Esophagus squamous epithelium (tissue), 5 donors: ENCODE measurements around the gene PTPRCAP. TPM values are rescaled to one million over a fixed set of nuclear protein-coding genes. Genes with fewer than 3 reads are reported as not detected.

Source experiments
- DNase-seq: peaks from one replicate; lab custom pipeline; 2025; lab: John Stamatoyannopoulos, UW
- H3K27ac ChIP-seq, 4 donors: fragments of 200-600 bp; sonication (generic); one replicate each; pipeline ENCODE4 v1.5.1; 2016 to 2019; ENCODE audit warnings: mild to moderate bottlenecking in 1 of 4
- H3K27me3 ChIP-seq, 4 donors: fragments of 200-600 bp; sonication (generic); 1 replicate in 3 of 4; 2 replicates in 1 of 4; pipeline versions ENCODE4 v1.5.1 to v1.6.0; 2017 to 2021; ENCODE audit warnings: antibody characterized with exemption in 1 of 4
- H3K36me3 ChIP-seq, 3 donors: fragments of 200-600 bp; sonication (generic); one replicate each; pipeline ENCODE4 v1.5.1; 2016 to 2019
- H3K4me1 ChIP-seq, 3 donors: fragments of 200-600 bp; sonication (generic); one replicate each; pipeline ENCODE4 v1.5.1; 2017 to 2019
- H3K4me3 ChIP-seq, 4 donors: fragments of 200-600 bp; sonication (generic); 1 replicate in 3 of 4; 2 replicates in 1 of 4; pipeline ENCODE4 v1.5.1; 2016 to 2019; ENCODE audit warnings: mild to moderate bottlenecking in 2 of 4, moderate library complexity in 1 of 4
- H3K9me3 ChIP-seq, 3 donors: fragments of 200-600 bp; sonication (generic); one replicate each; pipeline ENCODE4 v1.5.1; 2016 to 2019
- POLR2A ChIP-seq, 4 donors: fragments of 450-650 bp; IDR thresholded peaks; one replicate each; pipeline ENCODE4 v1.6.1; 2017; ENCODE audit warnings: antibody characterized with exemption in 4 of 4, mild to moderate bottlenecking in 4 of 4, moderate library complexity in 3 of 4
- WGBS, 2 donors: methylation state at CpG; one replicate each; pipeline ENCODE4 v1.1.5; 2018; 5-methylcytosine and 5-hydroxymethylcytosine counted together
- intact Hi-C: fragments of 100-400 bp; cut with DNase I; formaldehyde crosslinking; loops from one replicate; pipeline ENCODE4 v1.15.0; 2022
- total RNA-seq, 4 donors: library from RNA; depleted of rRNA; stranded (reverse); fragments of >200 nt; gene quantifications; one replicate each; pipeline ENCODE4 v1.1.0, GENCODE V29; 2016
- TF ChIP-seq, protein P1 (sequence below), 6 experiments: fragments of 450-650 bp in 4 of 6; fragments of 200-600 bp in 2 of 6; sonication (generic) in 2 of 6; IDR thresholded peaks; one replicate each; pipeline ENCODE4 v1.5.1; 2016 to 2019; ENCODE audit warnings: antibody characterized with exemption in 6 of 6, mild to moderate bottlenecking in 4 of 6, moderate library complexity in 4 of 6
- donor health status: DM: yes; HTN: yes; CAD: no.

The PTPRCAP gene
- total RNA-seq, 4 donors from 2014 or later: 5.9 to 14.1 (median 6.8) TPM

DNA sequence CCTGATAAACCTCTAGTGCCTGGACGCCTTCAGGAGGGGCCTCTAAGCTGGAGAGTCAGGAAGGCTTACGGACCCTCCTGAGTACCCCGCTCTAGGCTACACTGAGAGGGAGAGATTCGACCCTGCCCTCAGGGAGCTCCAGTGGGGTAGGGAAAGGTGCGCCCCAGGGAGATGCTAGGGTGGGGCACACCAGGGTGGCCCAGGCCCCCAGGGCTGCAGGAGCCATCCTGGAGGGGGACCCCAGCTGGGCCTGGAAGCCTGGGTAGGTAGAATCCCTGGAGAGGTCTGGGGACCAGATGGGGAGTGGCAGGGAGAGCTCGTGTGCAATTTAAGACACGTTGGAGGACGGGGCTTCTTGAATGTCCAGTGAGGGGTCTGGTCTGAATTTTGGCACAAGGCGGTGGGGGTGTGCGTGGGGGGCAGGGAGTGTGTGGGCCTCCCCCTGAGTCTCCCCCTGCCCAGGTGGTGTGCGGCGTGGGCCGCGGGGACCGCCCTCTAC, 17.3 kb downstream of the PTPRCAP start:
- DNase-seq: no peak
- intact Hi-C loops: no loop called here
- H3K36me3 ChIP-seq: no peaks in the 10 kb centered on the region
- H3K9me3 ChIP-seq: no peaks in the 10 kb centered on the region
- H3K4me3 ChIP-seq: peak overlapping the region; percentile 50 to 89 (median 68)
- TF ChIP-seq, protein P1, sequence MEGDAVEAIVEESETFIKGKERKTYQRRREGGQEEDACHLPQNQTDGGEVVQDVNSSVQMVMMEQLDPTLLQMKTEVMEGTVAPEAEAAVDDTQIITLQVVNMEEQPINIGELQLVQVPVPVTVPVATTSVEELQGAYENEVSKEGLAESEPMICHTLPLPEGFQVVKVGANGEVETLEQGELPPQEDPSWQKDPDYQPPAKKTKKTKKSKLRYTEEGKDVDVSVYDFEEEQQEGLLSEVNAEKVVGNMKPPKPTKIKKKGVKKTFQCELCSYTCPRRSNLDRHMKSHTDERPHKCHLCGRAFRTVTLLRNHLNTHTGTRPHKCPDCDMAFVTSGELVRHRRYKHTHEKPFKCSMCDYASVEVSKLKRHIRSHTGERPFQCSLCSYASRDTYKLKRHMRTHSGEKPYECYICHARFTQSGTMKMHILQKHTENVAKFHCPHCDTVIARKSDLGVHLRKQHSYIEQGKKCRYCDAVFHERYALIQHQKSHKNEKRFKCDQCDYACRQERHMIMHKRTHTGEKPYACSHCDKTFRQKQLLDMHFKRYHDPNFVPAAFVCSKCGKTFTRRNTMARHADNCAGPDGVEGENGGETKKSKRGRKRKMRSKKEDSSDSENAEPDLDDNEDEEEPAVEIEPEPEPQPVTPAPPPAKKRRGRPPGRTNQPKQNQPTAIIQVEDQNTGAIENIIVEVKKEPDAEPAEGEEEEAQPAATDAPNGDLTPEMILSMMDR (IDR thresholded peaks at IDR 0.05): no peak
- no peak for TF ChIP-seq POLR2A (IDR thresholded peaks at IDR 0.05)
- peak overlapping the region; percentile 81 to 97 (median 90) for H3K27ac ChIP-seq
- H3K4me1 ChIP-seq: peaks cover 38 to 78% (median 55%) of the 10 kb centered on the region in 3 donors
- WGBS, 2 donors: 17% methylated on average over 2 to 3 of the region's 15 CpGs
- H3K27me3 ChIP-seq: peaks cover 0 to 1% (median 0%) of the 10 kb centered on the region in 4 donors

DNA sequence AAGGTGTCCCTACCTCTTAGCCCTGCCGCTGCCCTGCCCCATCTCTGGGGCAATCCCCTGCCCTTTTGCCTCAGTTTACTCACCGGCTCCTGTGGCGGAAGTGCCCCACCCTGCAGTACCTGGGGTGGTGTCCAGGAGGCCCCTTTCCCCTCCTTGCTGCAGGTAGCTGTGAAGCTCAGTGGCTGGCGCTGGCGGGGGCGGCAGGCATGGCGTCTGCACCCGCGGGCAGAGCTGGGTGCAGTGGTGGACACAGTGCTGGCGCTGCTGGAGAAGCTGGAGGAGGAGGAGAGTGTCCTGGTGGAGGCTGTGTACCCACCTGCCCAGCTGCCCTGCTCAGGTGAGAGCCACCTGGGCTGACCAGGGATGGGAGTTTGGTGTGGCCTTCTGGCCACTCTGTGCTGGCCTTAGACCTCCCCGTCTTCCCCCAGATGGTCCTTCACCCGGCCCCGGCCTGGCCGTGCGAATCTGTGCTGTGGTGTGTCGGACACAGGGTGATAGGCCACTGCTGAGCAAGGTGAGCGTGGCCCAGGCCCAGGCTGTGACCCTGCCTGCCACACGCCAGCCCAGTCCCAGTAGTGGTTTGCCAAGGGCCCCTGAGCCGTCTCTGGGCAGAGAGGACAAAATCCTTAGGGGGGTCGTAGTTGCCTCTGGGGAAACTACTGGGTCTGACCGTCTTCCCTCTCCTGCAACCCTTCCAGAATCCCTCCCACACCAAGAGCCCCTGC, 18.0 kb downstream of the PTPRCAP start:
- H3K9me3 ChIP-seq: no peaks in the 10 kb centered on the region
- H3K36me3 ChIP-seq: no peaks in the 10 kb centered on the region
- 71% methylated on average over 1 of the region's 21 CpGs; no CpG with 5 or more reads in 1 of the 2 donors for WGBS, 2 donors
- no peak for DNase-seq
- peaks cover 42 to 84% (median 59%) of the 10 kb centered on the region in 3 donors for H3K4me1 ChIP-seq
- intact Hi-C loops: no loop called here
- H3K27ac ChIP-seq: peak overlapping the region; percentile 4 to 97 (median 44)
- no peak overlapping the region for H3K4me3 ChIP-seq
- peaks cover 0 to 5% (median 0%) of the 10 kb centered on the region in 4 donors for H3K27me3 ChIP-seq
- TF ChIP-seq, protein P1 (IDR thresholded peaks at IDR 0.05): no peak
- no peak for TF ChIP-seq POLR2A (IDR thresholded peaks at IDR 0.05)

DNA sequence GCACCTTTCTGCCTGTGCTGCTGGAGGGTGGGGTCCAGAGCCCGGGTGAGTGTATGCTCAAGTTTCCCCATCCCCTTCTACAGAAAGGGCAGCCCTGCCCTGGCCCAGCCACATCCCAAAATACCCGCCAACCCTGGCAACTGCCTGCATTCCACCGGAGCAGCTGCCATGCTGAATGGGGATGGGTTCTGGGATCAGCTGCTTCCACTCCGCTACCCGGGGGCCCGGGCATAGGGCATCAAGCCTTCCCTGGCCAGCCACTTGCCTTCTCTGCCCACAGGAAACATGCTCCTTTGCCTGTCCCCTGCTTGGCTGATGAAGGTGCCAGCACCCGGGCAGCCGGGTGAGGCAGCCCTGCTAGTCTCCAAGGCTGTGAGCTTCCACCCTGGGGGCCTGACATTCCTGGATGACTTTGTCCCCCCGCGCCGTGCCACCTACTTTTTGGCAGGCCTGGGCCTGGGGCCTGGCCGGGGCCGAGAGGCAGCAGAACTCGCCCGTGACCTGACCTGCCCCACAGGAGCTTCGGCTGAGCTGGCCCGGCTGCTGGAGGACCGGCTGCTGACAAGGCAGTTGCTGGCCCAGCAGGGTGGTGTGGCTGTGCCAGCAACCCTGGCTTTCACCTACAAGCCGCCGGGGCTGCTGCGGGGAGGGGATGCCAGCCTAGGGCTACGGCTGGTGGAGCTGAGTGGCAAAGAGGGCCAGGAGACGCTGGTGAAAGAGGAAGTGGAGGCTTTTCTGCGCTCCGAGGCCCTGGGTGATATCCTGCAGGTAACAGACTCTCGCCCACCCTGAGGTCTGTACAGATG, 18.8 kb downstream of the PTPRCAP start:
- peak overlapping the region; percentile 4 to 62 (median 61) for H3K27ac ChIP-seq

DNA sequence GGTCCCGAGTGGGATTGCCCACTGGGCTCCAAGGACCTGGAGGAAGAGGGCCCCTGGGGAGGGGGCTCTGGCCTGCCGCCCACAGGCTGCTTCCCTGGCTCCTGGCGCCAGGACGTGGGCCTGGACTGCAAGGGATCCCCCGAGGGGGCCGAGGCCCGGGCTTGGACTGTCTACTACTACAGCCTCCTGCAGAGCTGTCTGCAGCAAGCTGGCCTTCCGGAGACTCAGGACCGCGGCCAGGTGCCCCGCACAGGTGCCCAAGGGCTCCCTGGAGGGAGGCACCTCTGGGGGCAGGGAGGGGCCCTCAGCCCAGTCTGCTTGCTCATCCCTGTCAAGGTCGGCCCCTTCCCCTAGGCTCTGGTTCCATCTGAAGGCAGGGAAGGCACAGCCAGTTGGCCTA, 20.1 kb downstream of the PTPRCAP start:
- DNase-seq: no peak
- Histone ChIP-seq H3K27ac (peak overlapping the region; percentile 31 to 78 (median 60)), H3K4me1 (peaks cover 42 to 75% (median 52%) of the 10 kb centered on the region in 3 donors), H3K9me3 (no peaks in the 10 kb centered on the region), H3K36me3 (no peaks in the 10 kb centered on the region), H3K27me3 (peaks cover 0 to 13% (median 0%) of the 10 kb centered on the region in 4 donors), H3K4me3 (no peak overlapping the region)
- TF ChIP-seq POLR2A (IDR thresholded peaks at IDR 0.05): no peak
- TF ChIP-seq, protein P1 (IDR thresholded peaks at IDR 0.05): no peak
- WGBS, 2 donors: 55% methylated on average over 4 of the region's 12 CpGs; no CpG with 5 or more reads in 1 of the 2 donors
- intact Hi-C loops: no loop called here

More for the DNA sequence above, 18.8 kb downstream of the PTPRCAP start:
- DNase-seq: no peak
- no peaks in the 10 kb centered on the region for H3K9me3 ChIP-seq
- H3K4me1 ChIP-seq: peaks cover 42 to 84% (median 59%) of the 10 kb centered on the region in 3 donors
- no peaks in the 10 kb centered on the region for H3K36me3 ChIP-seq
- peaks cover 0 to 5% (median 0%) of the 10 kb centered on the region in 4 donors for H3K27me3 ChIP-seq
- TF ChIP-seq POLR2A (IDR thresholded peaks at IDR 0.05): no peak
- TF ChIP-seq, protein P1 (IDR thresholded peaks at IDR 0.05): no peak
- intact Hi-C loops: no loop called here
- 20 to 37% methylated on average over 2 to 12 of the region's 26 CpGs for WGBS, 2 donors
- no peak overlapping the region for H3K4me3 ChIP-seq
